ENCODE measurements around the gene C11orf91. TPM values are rescaled to one million over a fixed set of nuclear protein-coding genes. Genes with fewer than 3 reads are reported as not detected.

C11orf91 gene
- total RNA-seq, 4 donors from 2014 or later: not detected

DNA sequence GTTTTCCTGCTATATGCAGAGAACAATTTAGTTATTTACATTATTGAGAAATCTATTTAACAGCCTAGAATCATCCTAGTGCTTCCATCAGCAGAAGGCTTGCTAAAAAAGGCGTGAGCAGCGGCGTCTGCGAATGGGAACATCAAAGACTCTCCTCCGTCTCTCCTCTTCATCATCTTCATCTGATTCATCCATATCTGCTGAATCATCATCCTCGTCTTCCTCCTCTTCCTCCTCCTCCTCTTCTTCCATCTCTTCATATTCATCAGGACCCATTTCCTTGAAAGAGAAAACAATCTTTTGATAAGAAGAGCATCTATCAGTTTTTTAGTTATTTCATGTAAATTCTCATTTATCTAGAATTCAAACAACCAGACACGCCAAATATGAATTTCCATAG lies 41.2 kb upstream of the C11orf91 start:
- no peak for TF ChIP-seq EP300 (IDR thresholded peaks at IDR 0.05)
- TF ChIP-seq, protein P1, sequence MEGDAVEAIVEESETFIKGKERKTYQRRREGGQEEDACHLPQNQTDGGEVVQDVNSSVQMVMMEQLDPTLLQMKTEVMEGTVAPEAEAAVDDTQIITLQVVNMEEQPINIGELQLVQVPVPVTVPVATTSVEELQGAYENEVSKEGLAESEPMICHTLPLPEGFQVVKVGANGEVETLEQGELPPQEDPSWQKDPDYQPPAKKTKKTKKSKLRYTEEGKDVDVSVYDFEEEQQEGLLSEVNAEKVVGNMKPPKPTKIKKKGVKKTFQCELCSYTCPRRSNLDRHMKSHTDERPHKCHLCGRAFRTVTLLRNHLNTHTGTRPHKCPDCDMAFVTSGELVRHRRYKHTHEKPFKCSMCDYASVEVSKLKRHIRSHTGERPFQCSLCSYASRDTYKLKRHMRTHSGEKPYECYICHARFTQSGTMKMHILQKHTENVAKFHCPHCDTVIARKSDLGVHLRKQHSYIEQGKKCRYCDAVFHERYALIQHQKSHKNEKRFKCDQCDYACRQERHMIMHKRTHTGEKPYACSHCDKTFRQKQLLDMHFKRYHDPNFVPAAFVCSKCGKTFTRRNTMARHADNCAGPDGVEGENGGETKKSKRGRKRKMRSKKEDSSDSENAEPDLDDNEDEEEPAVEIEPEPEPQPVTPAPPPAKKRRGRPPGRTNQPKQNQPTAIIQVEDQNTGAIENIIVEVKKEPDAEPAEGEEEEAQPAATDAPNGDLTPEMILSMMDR (IDR thresholded peaks at IDR 0.05): no peak
- TF ChIP-seq POLR2A (IDR thresholded peaks at IDR 0.05): no peak
- peaks cover 0 to 11% (median 2%) of the 10 kb centered on the region in 4 donors for H3K4me1 ChIP-seq
- H3K27ac ChIP-seq: peak overlapping the region in 1 of 4 donors; percentile 5
- no peaks in the 10 kb centered on the region for H3K9me3 ChIP-seq
- WGBS, 2 donors: 84 to 85% methylated on average over 7 of the region's 7 CpGs
- H3K4me3 ChIP-seq: no peak overlapping the region
- no peaks in the 10 kb centered on the region for H3K27me3 ChIP-seq
- peaks cover 0 to 19% (median 0%) of the 10 kb centered on the region in 3 donors for H3K36me3 ChIP-seq
- no peak for DNase-seq (ENCODE audit: low spot score in 2 of 2)

DNA sequence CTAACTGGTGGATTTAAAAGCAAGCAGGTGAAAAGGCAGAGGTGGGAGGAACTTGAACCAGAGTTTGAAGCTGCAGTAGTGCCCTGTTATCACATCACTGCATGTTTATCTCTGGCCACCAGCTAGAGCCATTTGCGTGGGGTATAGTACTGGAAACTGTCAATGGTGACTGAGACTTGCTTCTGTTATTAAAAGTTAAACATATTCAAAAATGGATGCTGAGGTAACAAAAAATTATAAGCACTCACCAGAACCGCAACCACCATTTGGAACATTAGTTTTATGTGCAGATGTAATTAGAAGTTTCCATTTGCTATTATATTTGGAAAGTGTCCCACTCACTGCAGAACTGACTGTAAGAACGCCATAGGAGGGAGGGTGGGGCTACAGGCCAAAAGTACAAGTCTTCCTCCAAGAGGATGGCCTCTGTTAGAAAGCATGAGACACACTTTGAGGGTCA lies 36.8 kb upstream of the C11orf91 start:
- Histone ChIP-seq H3K27me3 (no peaks in the 10 kb centered on the region), H3K4me3 (no peak overlapping the region), H3K27ac (peak overlapping the region in 3 of 4 donors; percentile 91 to 98 (median 96)), H3K36me3 (peaks cover 0 to 13% (median 0%) of the 10 kb centered on the region in 3 donors), H3K9me3 (no peaks in the 10 kb centered on the region), H3K4me1 (peaks cover 0 to 36% (median 21%) of the 10 kb centered on the region in 4 donors)
- TF ChIP-seq POLR2A (IDR thresholded peaks at IDR 0.05) (no peak), EP300 (IDR thresholded peaks at IDR 0.05) (no peak)
- TF ChIP-seq, protein P1 (IDR thresholded peaks at IDR 0.05): no peak
- DNase-seq (ENCODE audit: low spot score in 2 of 2): no peak
- WGBS, 2 donors: 57 to 60% methylated on average over 3 of the region's 3 CpGs

DNA sequence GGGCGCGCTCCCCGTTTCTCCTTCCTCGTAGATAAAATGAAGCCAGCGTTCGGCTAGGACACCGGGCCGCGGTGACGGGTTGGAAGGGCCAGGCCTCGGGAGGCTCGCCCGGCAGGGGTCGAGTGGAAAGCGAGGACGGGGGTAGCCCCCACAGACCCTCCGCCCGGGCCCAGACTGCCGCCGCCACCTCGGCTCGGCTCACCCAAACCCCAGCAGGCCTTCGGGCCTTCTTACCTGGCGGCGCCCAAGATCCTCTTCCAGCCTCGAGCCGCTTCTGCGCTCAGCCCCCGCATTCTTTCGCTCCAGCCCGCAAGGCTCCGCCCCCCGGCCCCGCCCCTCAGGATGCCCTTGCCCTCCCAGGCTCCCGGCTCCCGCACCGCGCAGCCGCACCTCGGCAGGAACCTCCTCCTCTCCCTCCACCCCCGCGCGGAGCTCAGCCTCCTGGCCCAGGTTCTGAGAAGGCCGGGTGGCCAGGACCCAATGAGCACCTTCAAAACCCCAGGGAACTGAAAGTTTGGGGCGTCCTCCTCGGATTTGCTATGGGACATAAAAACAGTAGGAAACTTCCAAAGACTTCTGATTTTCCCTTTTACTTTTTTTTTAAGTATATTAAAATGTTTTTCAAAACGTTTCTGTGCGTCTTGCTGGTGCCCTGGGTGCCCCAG lies 35.7 kb upstream of the C11orf91 start, which contains the start of gene CD59:
Gene CD59, minus strand, starts transcription at position 276 of the 665 bp plus-strand sequence. CDS start 13,978 bp downstream, outside the sequence.
- Histone ChIP-seq H3K4me3 (peak within 1 kb of the TSS; percentile 76 to 89 (median 81)), H3K27me3 (no peaks in the 10 kb centered on the region), H3K9me3 (no peaks in the 10 kb centered on the region), H3K4me1 (peaks cover 0 to 46% (median 23%) of the 10 kb centered on the region in 4 donors), H3K36me3 (peaks cover 0 to 19% (median 0%) of the 10 kb centered on the region in 3 donors), H3K27ac (peak within 1 kb of the TSS; percentile 91 to 98 (median 96))
- TF ChIP-seq, protein P1 (IDR thresholded peaks at IDR 0.05): peak in 1 of 5 experiments; percentile 29
- TF ChIP-seq POLR2A (IDR thresholded peaks at IDR 0.05) (peak; percentile 91 to 97), EP300 (IDR thresholded peaks at IDR 0.05) (peak in 1 of 2 donors; percentile 99)
- 0% methylated on average over 38 to 40 of the region's 48 CpGs for WGBS, 2 donors
- DNase-seq (ENCODE audit: low spot score in 2 of 2): peak; percentile 92 to 94

DNA sequence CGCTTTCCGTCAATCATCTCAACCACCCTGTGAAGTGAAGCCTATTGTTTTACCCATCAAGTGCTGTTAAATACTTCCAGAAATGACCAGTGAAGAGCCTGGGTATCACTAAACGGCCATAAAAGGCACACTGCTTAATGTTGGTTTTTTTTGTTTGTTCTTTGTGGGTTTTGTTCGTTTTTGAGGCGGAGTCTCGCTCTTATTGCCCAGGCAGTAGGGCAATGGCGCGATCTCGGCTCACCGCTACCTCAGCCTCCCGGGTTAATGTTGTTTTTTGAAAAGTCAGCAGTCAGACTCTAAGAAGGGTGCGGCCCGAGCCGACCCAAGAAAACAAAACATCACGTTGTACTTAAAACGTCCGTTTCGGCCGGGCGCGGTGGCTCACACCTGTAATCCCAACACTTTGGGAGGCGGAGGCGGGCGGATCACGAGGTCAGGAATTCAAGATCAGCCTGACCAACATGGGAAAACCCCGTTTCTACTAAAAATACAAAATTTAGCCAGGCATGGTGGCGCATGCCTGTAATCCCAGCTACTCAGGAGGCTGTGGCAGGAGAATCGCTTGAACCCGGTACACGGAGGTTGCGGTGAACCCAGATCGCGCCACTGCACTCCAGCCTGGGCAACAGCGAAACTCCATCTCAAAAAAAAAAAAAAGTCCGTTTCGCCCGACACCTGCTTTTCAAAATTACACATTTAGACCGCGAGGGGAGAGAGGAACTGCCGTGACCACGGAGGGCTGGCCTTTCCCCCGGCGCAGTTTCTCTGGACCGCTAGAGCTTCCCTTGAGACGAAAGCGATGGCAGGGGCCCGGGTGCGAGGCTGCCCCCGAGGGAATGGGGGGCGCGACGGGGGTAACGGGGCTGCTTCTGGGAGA lies 34.9 kb upstream of the C11orf91 start:
- Histone ChIP-seq H3K27ac (peak overlapping the region; percentile 91 to 98 (median 96)), H3K27me3 (no peaks in the 10 kb centered on the region), H3K4me1 (peaks cover 0 to 54% (median 28%) of the 10 kb centered on the region in 4 donors), H3K36me3 (peaks cover 0 to 19% (median 0%) of the 10 kb centered on the region in 3 donors), H3K9me3 (no peaks in the 10 kb centered on the region), H3K4me3 (peak overlapping the region; percentile 76 to 89 (median 81))
- TF ChIP-seq EP300 (IDR thresholded peaks at IDR 0.05) (no peak), POLR2A (IDR thresholded peaks at IDR 0.05) (no peak)
- TF ChIP-seq, protein P1 (IDR thresholded peaks at IDR 0.05): no peak
- 1% methylated on average over 47 to 53 of the region's 53 CpGs for WGBS, 2 donors
- peak in 1 of 2 donors; percentile 29 for DNase-seq (ENCODE audit: low spot score in 2 of 2)
